ENCODE measurements around the gene SOD2.

DNA sequence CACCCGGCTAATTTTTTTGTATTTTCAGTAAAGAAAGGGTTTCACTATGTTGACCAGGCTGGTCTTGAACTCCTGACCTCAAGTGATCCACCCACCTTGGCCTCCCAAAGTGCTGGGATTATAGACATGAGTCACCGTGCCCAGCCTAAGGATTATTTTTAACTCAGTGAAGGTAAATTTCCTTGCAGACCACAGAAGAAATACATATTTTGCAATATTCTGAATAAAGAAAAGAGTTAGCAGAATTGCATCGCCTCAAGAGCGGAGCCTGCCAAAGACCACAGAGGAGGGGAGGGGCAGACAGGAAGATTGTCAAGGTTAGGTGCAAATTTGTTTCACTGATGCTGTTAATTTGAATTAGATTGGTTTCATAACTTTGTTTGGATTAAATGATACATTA, 47.4 kb downstream of the SOD2 start:
- no peak for TF ChIP-seq EZH2 (IDR thresholded peaks at IDR 0.05; ENCODE audit: low read length, unreplicated experiment)
- TF ChIP-seq, protein P1, sequence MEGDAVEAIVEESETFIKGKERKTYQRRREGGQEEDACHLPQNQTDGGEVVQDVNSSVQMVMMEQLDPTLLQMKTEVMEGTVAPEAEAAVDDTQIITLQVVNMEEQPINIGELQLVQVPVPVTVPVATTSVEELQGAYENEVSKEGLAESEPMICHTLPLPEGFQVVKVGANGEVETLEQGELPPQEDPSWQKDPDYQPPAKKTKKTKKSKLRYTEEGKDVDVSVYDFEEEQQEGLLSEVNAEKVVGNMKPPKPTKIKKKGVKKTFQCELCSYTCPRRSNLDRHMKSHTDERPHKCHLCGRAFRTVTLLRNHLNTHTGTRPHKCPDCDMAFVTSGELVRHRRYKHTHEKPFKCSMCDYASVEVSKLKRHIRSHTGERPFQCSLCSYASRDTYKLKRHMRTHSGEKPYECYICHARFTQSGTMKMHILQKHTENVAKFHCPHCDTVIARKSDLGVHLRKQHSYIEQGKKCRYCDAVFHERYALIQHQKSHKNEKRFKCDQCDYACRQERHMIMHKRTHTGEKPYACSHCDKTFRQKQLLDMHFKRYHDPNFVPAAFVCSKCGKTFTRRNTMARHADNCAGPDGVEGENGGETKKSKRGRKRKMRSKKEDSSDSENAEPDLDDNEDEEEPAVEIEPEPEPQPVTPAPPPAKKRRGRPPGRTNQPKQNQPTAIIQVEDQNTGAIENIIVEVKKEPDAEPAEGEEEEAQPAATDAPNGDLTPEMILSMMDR (conservative IDR thresholded peaks at IDR 0.05; ENCODE audit: low read depth, low read length), result no peak

All from PC-3 (cell line).